GM18951 (cell line): Measurements from ENCODE around the gene TBX21.

Experiments
- POLR2A ChIP-seq: IDR thresholded peaks from 4 replicates; pipeline ENCODE4 v1.6.1; 2011; ENCODE audit warnings: mild to moderate bottlenecking; ENCODE audit not compliant: insufficient read length, insufficient read depth; ENCODE audit errors: extremely low read depth
- in situ Hi-C: fragments of 300-500 bp; cut with MboI; formaldehyde crosslinking; loops from one replicate; pipeline ENCODE4 v1.12.0; 2022; ENCODE audit warnings: low sequenced_read_pairs, mixed read lengths, inconsistent platforms; ENCODE audit not compliant: unreplicated experiment

Gene TBX21

DNA sequence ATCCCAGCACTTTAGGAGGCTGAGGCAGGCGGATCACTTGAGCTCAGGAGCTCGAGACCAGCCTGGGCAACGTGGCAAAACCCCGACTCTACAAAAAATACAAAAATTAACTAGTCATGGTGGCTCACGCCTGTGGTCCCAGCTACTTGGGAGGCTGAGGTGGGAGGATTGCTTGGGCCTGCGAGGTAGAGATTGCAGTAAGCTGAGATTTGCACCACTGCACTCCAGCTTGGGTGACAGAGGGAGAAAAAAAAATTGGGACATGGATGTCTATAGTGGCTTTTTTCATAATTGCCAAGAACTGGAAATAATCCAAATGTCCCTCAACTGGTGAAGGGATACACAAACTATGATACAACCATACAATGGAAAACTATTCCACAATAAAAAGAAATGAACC, 59.9 kb downstream of the TBX21 start:
- TF ChIP-seq POLR2A, result no peak

More for the DNA sequence above, 59.9 kb downstream of the TBX21 start:
- in situ Hi-C loops, result no loop called here
